Esophagus squamous epithelium (tissue), 5 donors: ENCODE results near the gene SUPT4H1. TPM values are rescaled to one million over a fixed set of nuclear protein-coding genes. Genes with fewer than 3 reads are reported as not detected.
A peak's percentile ranks its signal among the peaks of the same experiment; 100 is the strongest.

Experiments used
- DNase-seq: peaks from one replicate; lab custom pipeline; 2025; lab: John Stamatoyannopoulos, UW
- H3K27ac ChIP-seq, 4 donors: fragments of 200-600 bp; sonication (generic); one replicate each; pipeline ENCODE4 v1.5.1; 2016 to 2019; ENCODE audit warnings: mild to moderate bottlenecking in 1 of 4
- H3K27me3 ChIP-seq, 4 donors: fragments of 200-600 bp; sonication (generic); 1 replicate in 3 of 4; 2 replicates in 1 of 4; pipeline versions ENCODE4 v1.5.1 to v1.6.0; 2017 to 2021; ENCODE audit warnings: antibody characterized with exemption in 1 of 4
- H3K36me3 ChIP-seq, 3 donors: fragments of 200-600 bp; sonication (generic); one replicate each; pipeline ENCODE4 v1.5.1; 2016 to 2019
- H3K4me1 ChIP-seq, 3 donors: fragments of 200-600 bp; sonication (generic); one replicate each; pipeline ENCODE4 v1.5.1; 2017 to 2019
- H3K4me3 ChIP-seq, 4 donors: fragments of 200-600 bp; sonication (generic); 1 replicate in 3 of 4; 2 replicates in 1 of 4; pipeline ENCODE4 v1.5.1; 2016 to 2019; ENCODE audit warnings: mild to moderate bottlenecking in 2 of 4, moderate library complexity in 1 of 4
- H3K9me3 ChIP-seq, 3 donors: fragments of 200-600 bp; sonication (generic); one replicate each; pipeline ENCODE4 v1.5.1; 2016 to 2019
- POLR2A ChIP-seq, 4 donors: fragments of 450-650 bp; IDR thresholded peaks; one replicate each; pipeline ENCODE4 v1.6.1; 2017; ENCODE audit warnings: antibody characterized with exemption in 4 of 4, mild to moderate bottlenecking in 4 of 4, moderate library complexity in 3 of 4
- WGBS, 2 donors: methylation state at CpG; one replicate each; pipeline ENCODE4 v1.1.5; 2018; 5-methylcytosine and 5-hydroxymethylcytosine counted together
- intact Hi-C: fragments of 100-400 bp; cut with DNase I; formaldehyde crosslinking; loops from one replicate; pipeline ENCODE4 v1.15.0; 2022
- total RNA-seq, 4 donors: library from RNA; depleted of rRNA; stranded (reverse); fragments of >200 nt; gene quantifications; one replicate each; pipeline ENCODE4 v1.1.0, GENCODE V29; 2016
- TF ChIP-seq, protein P1 (sequence below), 6 experiments: fragments of 450-650 bp in 4 of 6; fragments of 200-600 bp in 2 of 6; sonication (generic) in 2 of 6; IDR thresholded peaks; one replicate each; pipeline ENCODE4 v1.5.1; 2016 to 2019; ENCODE audit warnings: antibody characterized with exemption in 6 of 6, mild to moderate bottlenecking in 4 of 6, moderate library complexity in 4 of 6
- donor health status: DM: yes; HTN: yes; CAD: no.

SUPT4H1 gene
- total RNA-seq, 4 donors from 2014 or later, result 29.9 to 54.9 (median 37.0) TPM

DNA sequence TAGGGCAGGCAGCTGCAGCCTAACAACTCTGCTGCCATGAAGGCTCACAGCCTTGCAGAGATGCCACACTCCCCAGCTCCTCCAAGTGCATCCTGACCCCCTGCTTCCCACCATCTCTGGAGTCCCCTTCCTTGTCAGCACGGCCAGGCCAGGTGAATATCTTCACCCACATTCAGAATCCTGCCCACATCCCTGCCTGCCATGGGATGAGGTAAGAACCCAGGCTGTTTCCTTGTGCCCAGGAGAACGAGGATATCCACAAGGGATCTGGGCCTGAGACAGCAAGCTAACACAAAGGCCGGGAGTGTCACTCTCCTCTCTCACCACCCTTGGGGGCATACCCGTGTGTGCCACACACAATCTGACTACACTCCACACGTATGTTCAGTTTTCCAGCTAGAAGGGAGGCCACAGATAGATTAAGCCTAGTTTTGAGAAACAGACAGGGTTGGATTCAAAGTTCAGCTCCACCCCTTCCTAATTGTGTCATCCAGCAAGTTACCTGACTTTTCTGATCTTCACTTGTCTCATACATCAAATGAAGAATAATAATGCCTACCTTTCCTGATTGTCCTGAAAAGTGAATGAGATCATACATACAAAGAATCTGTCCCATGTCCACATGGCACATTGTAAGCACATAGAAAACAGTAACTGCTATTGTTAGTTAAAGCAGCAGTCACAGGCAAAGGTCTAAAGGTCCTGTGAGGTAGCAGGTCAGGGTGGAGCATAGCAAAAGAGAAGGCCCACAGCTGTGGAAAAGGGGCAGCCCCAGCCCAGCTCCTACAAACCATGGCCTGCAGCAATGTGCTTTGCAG is 17.4 kb upstream of the SUPT4H1 start:
- H3K9me3 ChIP-seq, result no peaks in the 10 kb centered on the region
- no peaks in the 10 kb centered on the region for H3K27me3 ChIP-seq
- intact Hi-C loops, result no loop called here
- 31 to 53% methylated on average over 5 of the region's 5 CpGs for WGBS, 2 donors
- H3K4me1 ChIP-seq, result peaks cover 13 to 70% (median 17%) of the 10 kb centered on the region in 3 donors
- H3K27ac ChIP-seq, result peak overlapping the region; percentile 67 to 79 (median 71)
- TF ChIP-seq, protein P1, sequence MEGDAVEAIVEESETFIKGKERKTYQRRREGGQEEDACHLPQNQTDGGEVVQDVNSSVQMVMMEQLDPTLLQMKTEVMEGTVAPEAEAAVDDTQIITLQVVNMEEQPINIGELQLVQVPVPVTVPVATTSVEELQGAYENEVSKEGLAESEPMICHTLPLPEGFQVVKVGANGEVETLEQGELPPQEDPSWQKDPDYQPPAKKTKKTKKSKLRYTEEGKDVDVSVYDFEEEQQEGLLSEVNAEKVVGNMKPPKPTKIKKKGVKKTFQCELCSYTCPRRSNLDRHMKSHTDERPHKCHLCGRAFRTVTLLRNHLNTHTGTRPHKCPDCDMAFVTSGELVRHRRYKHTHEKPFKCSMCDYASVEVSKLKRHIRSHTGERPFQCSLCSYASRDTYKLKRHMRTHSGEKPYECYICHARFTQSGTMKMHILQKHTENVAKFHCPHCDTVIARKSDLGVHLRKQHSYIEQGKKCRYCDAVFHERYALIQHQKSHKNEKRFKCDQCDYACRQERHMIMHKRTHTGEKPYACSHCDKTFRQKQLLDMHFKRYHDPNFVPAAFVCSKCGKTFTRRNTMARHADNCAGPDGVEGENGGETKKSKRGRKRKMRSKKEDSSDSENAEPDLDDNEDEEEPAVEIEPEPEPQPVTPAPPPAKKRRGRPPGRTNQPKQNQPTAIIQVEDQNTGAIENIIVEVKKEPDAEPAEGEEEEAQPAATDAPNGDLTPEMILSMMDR (IDR thresholded peaks at IDR 0.05), result no peak
- no peak for TF ChIP-seq POLR2A (IDR thresholded peaks at IDR 0.05)
- DNase-seq, result no peak
- H3K4me3 ChIP-seq, result no peak overlapping the region
- peaks cover 0 to 18% (median 0%) of the 10 kb centered on the region in 3 donors for H3K36me3 ChIP-seq

DNA sequence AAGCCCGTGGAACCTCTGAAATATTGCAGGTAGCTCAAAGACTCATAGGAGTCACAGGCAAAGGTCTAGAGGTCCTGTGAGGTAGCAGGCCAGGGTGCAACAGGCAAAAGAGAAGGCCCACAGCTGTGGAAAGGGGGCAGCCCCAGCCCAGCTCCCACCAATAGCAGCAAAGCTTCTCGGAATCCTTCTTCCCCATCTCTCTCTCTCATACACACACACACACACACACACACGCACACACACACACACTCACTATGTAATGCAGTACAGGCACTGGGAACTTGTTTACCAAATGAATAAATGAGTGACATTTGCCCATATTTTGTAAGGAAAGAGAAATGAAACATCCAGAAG is 16.8 kb upstream of the SUPT4H1 start:
- Histone ChIP-seq H3K27ac (peak overlapping the region; percentile 67 to 79 (median 71)), H3K36me3 (peaks cover 0 to 18% (median 0%) of the 10 kb centered on the region in 3 donors), H3K27me3 (no peaks in the 10 kb centered on the region), H3K4me1 (peaks cover 15 to 76% (median 23%) of the 10 kb centered on the region in 3 donors), H3K9me3 (no peaks in the 10 kb centered on the region), H3K4me3 (no peak overlapping the region)
- no peak for DNase-seq
- WGBS, 2 donors, result 39 to 49% methylated on average over 3 of the region's 3 CpGs
- intact Hi-C loops, result no loop called here
- no peak for TF ChIP-seq POLR2A (IDR thresholded peaks at IDR 0.05)
- TF ChIP-seq, protein P1 (IDR thresholded peaks at IDR 0.05), result no peak

DNA sequence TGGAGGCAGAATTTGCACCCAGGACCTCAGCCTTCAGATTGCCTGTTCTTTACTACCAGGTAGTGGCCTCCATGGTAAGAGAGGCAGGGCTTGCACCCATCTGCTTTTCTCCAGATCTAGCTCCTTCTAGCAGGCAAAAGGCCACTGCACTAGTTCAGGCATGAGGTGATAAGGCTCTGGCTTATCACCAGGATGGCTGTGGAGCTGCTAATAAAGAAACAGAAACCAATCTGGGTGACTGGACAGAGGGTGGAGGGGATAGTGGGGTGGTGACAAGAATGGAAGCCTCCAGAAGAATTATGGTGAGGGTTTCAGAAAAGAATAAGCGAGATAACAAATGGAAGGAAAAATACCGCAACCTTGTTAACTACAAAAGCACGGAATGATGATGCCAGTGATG is 15.5 kb upstream of the SUPT4H1 start:
- H3K27me3 ChIP-seq, result peaks cover 0 to 5% (median 0%) of the 10 kb centered on the region in 4 donors
- WGBS, 2 donors, result 85 to 90% methylated on average over 3 of the region's 3 CpGs
- intact Hi-C loops, result no loop called here
- no peak for DNase-seq
- no peak overlapping the region for H3K27ac ChIP-seq
- TF ChIP-seq, protein P1 (IDR thresholded peaks at IDR 0.05), result no peak
- no peak for TF ChIP-seq POLR2A (IDR thresholded peaks at IDR 0.05)
- H3K36me3 ChIP-seq, result peaks cover 0 to 22% (median 0%) of the 10 kb centered on the region in 3 donors
- H3K4me1 ChIP-seq, result peaks cover 20 to 90% (median 25%) of the 10 kb centered on the region in 3 donors
- no peaks in the 10 kb centered on the region for H3K9me3 ChIP-seq
- H3K4me3 ChIP-seq, result no peak overlapping the region

DNA sequence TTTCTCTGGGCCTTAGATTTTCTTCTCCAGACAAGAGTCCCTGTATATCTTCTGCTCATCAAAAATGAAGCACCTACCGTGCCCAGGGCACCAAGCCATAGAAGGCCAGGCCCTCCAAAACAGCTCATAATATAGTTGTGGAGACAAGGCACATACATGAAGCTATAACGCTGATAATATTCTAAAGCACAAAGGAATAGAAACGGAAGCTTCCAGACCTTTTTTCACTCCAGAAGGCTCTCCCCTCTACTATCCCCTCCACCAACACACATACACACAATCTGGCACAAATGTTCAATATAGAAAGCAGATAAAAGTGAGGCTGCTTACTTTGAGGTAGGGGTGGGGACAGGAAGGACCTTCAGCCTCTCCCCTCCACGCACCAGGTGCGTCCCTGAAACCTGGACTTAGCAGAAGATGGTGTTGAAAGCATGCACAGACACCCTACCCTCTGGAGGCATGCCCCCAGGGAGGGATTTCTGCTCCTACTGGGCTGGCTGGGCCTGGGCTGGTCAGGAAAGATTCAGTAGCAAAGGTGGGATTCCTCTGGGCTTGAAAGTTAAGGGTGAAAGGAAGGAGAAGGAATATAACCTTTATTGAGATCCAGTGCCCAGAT is 14.1 kb upstream of the SUPT4H1 start:
- WGBS, 2 donors, result 25 to 44% methylated on average over 2 to 5 of the region's 5 CpGs

More for the DNA sequence above, 14.1 kb upstream of the SUPT4H1 start:
- intact Hi-C loops, result no loop called here
- Histone ChIP-seq H3K27ac (peak overlapping the region in 3 of 4 donors; percentile 75 to 83 (median 77)), H3K36me3 (peaks cover 0 to 27% (median 0%) of the 10 kb centered on the region in 3 donors), H3K9me3 (no peaks in the 10 kb centered on the region), H3K4me3 (no peak overlapping the region), H3K4me1 (peaks cover 20 to 88% (median 25%) of the 10 kb centered on the region in 3 donors), H3K27me3 (peaks cover 0 to 5% (median 0%) of the 10 kb centered on the region in 4 donors)
- TF ChIP-seq POLR2A (IDR thresholded peaks at IDR 0.05), result no peak
- TF ChIP-seq, protein P1 (IDR thresholded peaks at IDR 0.05), result no peak
- DNase-seq, result no peak
